HCT116 (cell line): ENCODE measurements around the gene GDPD5. TPM values are rescaled to one million over a fixed set of nuclear protein-coding genes. Genes with fewer than 3 reads are reported as not detected.

Source experiments
- ATAC-seq: fragments of 200-7000 bp; cut with Tn5 transposase; 2 replicates; pipeline ENCODE4 v1.9.1; 2020; ENCODE audit warnings: mild to moderate bottlenecking, moderate library complexity
- BruUV-seq: library from RNA; stranded (reverse); fragments of 400-500 nt; replicated peaks from 2 replicates; lab custom pipeline; 2021; lab: Mats Ljungman, UMichigan
- CTCF ChIA-PET: fragments of 300-600 bp; sonication (Branson Sonifier 250); formaldehyde crosslinking; loops from one replicate; lab custom pipeline; 2021; ENCODE audit warnings: antibody characterized with exemption; lab: Charles Lee
- POLR2A ChIA-PET: fragments of 300-600, 350-600 bp; sonication (Branson Sonifier 250); formaldehyde crosslinking; loops from one replicate; lab custom pipeline; 2021; ENCODE audit warnings: antibody characterized with exemption; lab: Charles Lee
- RAD21 ChIA-PET, 2 experiments: fragments of 300-600 bp; sonication (Branson Sonifier 250); formaldehyde crosslinking; loops; one replicate each; lab custom pipeline; 2023; ENCODE audit warnings: low total read pairs in 2 of 2; ENCODE audit not compliant: uncharacterized antibody in 2 of 2, unreplicated experiment in 2 of 2, low non-redundant PET in 1 of 2; lab: Charles Lee
- DNase-seq: peaks from one replicate; pipeline ENCODE4 v3.0.0-alpha.2; 2010; ENCODE audit warnings: low read depth, low spot score
- H2AFZ ChIP-seq: fragments of 200-600 bp; shearing (Covaris generic), sonication (generic); 2 replicates; pipeline ENCODE4 v1.6.1; 2017; ENCODE audit warnings: low read depth, mixed run types, mixed read lengths, antibody characterized with exemption, low read length; ENCODE audit not compliant: poor library complexity, severe bottlenecking
- H3K27ac ChIP-seq: 2 replicates; pipeline ENCODE4 v1.5.1; 2012; ENCODE audit warnings: low read depth, low read length
- H3K27me3 ChIP-seq: fragments of 200-600 bp; sonication (generic); 2 replicates; pipeline ENCODE4 v1.6.1; 2016; ENCODE audit warnings: mixed run types, low read length, mixed read lengths; ENCODE audit not compliant: insufficient read depth
- H3K36me3 ChIP-seq, 2 experiments: fragments of 200-500 bp in 1 of 2; fragments of 200-600 bp in 1 of 2; sonication (Bioruptor generic) in 1 of 2; sonication (generic) in 1 of 2; 2 replicates each; pipeline versions ENCODE4 v1.5.1 to v1.6.1; 2014 to 2016; ENCODE audit warnings: low read length in 2 of 2, inconsistent platforms in 1 of 2, mixed read lengths in 1 of 2, mixed run types in 1 of 2; ENCODE audit not compliant: insufficient read depth in 2 of 2, control insufficient read depth in 1 of 2
- H3K4me1 ChIP-seq, 2 experiments: fragments of 200-600 bp in 1 of 2; sonication (generic) in 1 of 2; 2 replicates each; pipeline versions ENCODE4 v1.5.1 to v1.6.1; 2012 to 2017; ENCODE audit warnings: low read length in 2 of 2, inconsistent platforms in 1 of 2, mild to moderate bottlenecking in 1 of 2, mixed read lengths in 1 of 2, mixed run types in 1 of 2, moderate library complexity in 1 of 2; ENCODE audit not compliant: insufficient read depth in 2 of 2, control insufficient read depth in 1 of 2
- H3K4me2 ChIP-seq: fragments of 200-600 bp; sonication (generic); 2 replicates; pipeline ENCODE4 v1.6.1; 2017; ENCODE audit warnings: mixed run types, low read length, mixed read lengths
- H3K4me3 ChIP-seq, 2 experiments: fragments of 200-600 bp in 1 of 2; sonication (generic) in 1 of 2; replicated peaks in 1 of 2; 2 replicates each; pipeline ENCODE4 v1.5.1; 2011 to 2016; ENCODE audit warnings: low read length in 2 of 2, control low read depth in 1 of 2, low read depth in 1 of 2, mild to moderate bottlenecking in 1 of 2, mixed read lengths in 1 of 2, mixed run types in 1 of 2
- H3K79me2 ChIP-seq: fragments of 200-600 bp; sonication (generic); 2 replicates; pipeline ENCODE4 v1.6.1; 2017; ENCODE audit warnings: mild to moderate bottlenecking, mixed run types, low read length, moderate library complexity, mixed read lengths; ENCODE audit not compliant: insufficient read depth
- H3K9ac ChIP-seq: fragments of 200-600 bp; sonication (generic); 2 replicates; pipeline ENCODE4 v1.6.1; 2016; ENCODE audit warnings: low read length, mixed read lengths
- H3K9me2 ChIP-seq: fragments of 200-600 bp; sonication (generic), shearing (Covaris generic); 2 replicates; pipeline ENCODE4 v1.6.1; 2017; ENCODE audit warnings: mixed run types, mild to moderate bottlenecking, moderate library complexity; ENCODE audit not compliant: insufficient read depth
- H3K9me3 ChIP-seq, 2 experiments: fragments of 200-500 bp in 1 of 2; fragments of 200-600 bp in 1 of 2; sonication (Bioruptor generic) in 1 of 2; sonication (generic) in 1 of 2; 2 replicates each; pipeline ENCODE4 v1.6.1; 2014 to 2017; ENCODE audit warnings: low read length in 2 of 2, mixed read lengths in 2 of 2, inconsistent platforms in 1 of 2, low read depth in 1 of 2, mild to moderate bottlenecking in 1 of 2, mixed run types in 1 of 2, moderate library complexity in 1 of 2; ENCODE audit not compliant: control insufficient read depth in 1 of 2, insufficient read depth in 1 of 2
- H4K20me1 ChIP-seq: fragments of 200-600 bp; sonication (generic), shearing (Covaris generic); 2 replicates; pipeline ENCODE4 v1.6.1; 2017; ENCODE audit warnings: mixed run types, mild to moderate bottlenecking, moderate library complexity; ENCODE audit not compliant: insufficient read depth
- CBX3 ChIP-seq: IDR thresholded peaks from 2 replicates; pipeline ENCODE4 v1.6.1; 2012; ENCODE audit warnings: low read depth
- CTCF ChIP-seq, 3 experiments: fragments of 200-600 bp in 1 of 3; sonication (generic) in 1 of 3; IDR thresholded peaks in 2 of 3; conservative IDR thresholded peaks in 1 of 3; 2 replicates each; pipeline ENCODE4 v1.5.1; 2012 to 2017; ENCODE audit warnings: low read depth in 2 of 3, low read length in 2 of 3, antibody characterized with exemption in 1 of 3, borderline replicate concordance in 1 of 3, control low read depth in 1 of 3, mild to moderate bottlenecking in 1 of 3, mixed read lengths in 1 of 3, mixed run types in 1 of 3, moderate library complexity in 1 of 3; ENCODE audit not compliant: insufficient read depth in 1 of 3
- EGR1 ChIP-seq: IDR thresholded peaks from 2 replicates; pipeline ENCODE4 v1.6.1; 2012; ENCODE audit warnings: low read depth
- ELF1 ChIP-seq: IDR thresholded peaks from 2 replicates; pipeline ENCODE4 v1.6.1; 2012; ENCODE audit warnings: low read depth, borderline replicate concordance
- EZH2 ChIP-seq: fragments of 200-600 bp; sonication (generic); IDR thresholded peaks from 2 replicates; pipeline ENCODE4 v1.6.1; 2017; ENCODE audit warnings: antibody characterized with exemption, mixed run types
- MAX ChIP-seq: IDR thresholded peaks from 2 replicates; pipeline ENCODE4 v1.6.1; 2012
- POLR2A ChIP-seq: IDR thresholded peaks from 2 replicates; pipeline ENCODE4 v1.7.0; 2011; ENCODE audit warnings: borderline replicate concordance; ENCODE audit not compliant: insufficient read depth, insufficient read length; ENCODE audit errors: extremely low read depth
- POLR2AphosphoS5 ChIP-seq: IDR thresholded peaks from 2 replicates; pipeline ENCODE4 v1.6.1; 2011; ENCODE audit warnings: mild to moderate bottlenecking, low read depth, low read length, moderate library complexity
- REST ChIP-seq: IDR thresholded peaks from 2 replicates; pipeline ENCODE4 v1.6.1; 2012; ENCODE audit warnings: low read depth
- SIN3A ChIP-seq: IDR thresholded peaks from 2 replicates; pipeline ENCODE4 v1.6.1; 2012; ENCODE audit warnings: low read depth
- SP1 ChIP-seq: IDR thresholded peaks from 2 replicates; pipeline ENCODE4 v1.6.1; 2012; ENCODE audit warnings: low read depth
- SRF ChIP-seq: IDR thresholded peaks from 2 replicates; pipeline ENCODE4 v1.6.1; 2012; ENCODE audit warnings: low read depth
- TCF7L2 ChIP-seq: IDR thresholded peaks from 2 replicates; pipeline ENCODE4 v1.7.0; 2011; ENCODE audit warnings: borderline replicate concordance, inconsistent platforms; ENCODE audit not compliant: insufficient read depth, insufficient read length; ENCODE audit errors: extremely low read depth
- YY1 ChIP-seq: IDR thresholded peaks from 2 replicates; pipeline ENCODE4 v1.6.1; 2011; ENCODE audit warnings: low read length, low read depth, moderate library complexity, mild to moderate bottlenecking; ENCODE audit not compliant: insufficient replicate concordance; ENCODE audit errors: extremely low read depth
- ZNF274 ChIP-seq: fragments of 200-500 bp; sonication (Bioruptor generic); IDR thresholded peaks from 2 replicates; pipeline ENCODE4 v1.6.1; 2014; ENCODE audit warnings: mild to moderate bottlenecking, low read depth, low read length, inconsistent platforms
- intact Hi-C: fragments of 100-400 bp; cut with micrococcal nuclease; formaldehyde crosslinking; loops from 2 replicates; pipeline ENCODE4 v1.10.0; 2022
- total RNA-seq: library from RNA; stranded (reverse); gene quantifications from one replicate; pipeline ENCODE4 v1.2.1, GENCODE V29; 2021; ENCODE audit not compliant: unreplicated experiment
- TF ChIP-seq, protein P1 (sequence below): IDR thresholded peaks from 2 replicates; pipeline ENCODE4 v1.6.1; 2011; ENCODE audit warnings: mild to moderate bottlenecking, low read length, moderate library complexity; ENCODE audit not compliant: insufficient replicate concordance; ENCODE audit errors: extremely low read depth
- TF ChIP-seq, protein P2 (sequence below): IDR thresholded peaks from 2 replicates; pipeline ENCODE4 v1.6.1; 2012

GDPD5 gene
- total RNA-seq, 1 experiment from 2014 or later = 27.5 TPM

DNA sequence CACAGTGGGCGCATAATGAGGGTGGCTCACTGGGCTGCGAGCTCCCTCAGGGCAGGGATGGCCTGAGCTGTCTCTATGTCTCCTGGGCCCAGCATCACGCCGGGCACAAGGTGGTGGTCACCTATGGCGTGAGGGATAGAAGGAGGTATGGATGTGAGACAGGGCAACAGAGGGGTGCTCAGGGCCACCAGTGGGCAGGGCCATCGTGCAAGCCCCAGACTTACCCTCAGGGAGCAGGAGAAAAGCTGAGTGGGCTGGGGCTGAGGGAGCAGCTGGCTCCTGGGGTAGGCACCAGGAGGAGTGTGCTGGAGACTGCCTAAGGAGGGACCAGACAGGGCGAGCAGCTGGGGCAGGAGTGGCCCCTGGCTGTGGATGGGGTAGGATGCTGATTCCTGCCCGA, 58.4 kb downstream of the GDPD5 start:
- Histone ChIP-seq H3K9me3 (no peaks in the 10 kb centered on the region), H2AFZ (no peak overlapping the region), H3K9ac (no peak overlapping the region), H3K79me2 (no peaks in the 10 kb centered on the region), H3K27me3 (no peaks in the 10 kb centered on the region), H4K20me1 (no peaks in the 10 kb centered on the region), H3K4me3 (no peak overlapping the region), H3K27ac (no peak overlapping the region), H3K36me3 (no peaks in the 10 kb centered on the region; a peak in 1 of 4 replicates), H3K4me2 (no peak overlapping the region), H3K9me2 (no peaks in the 10 kb centered on the region), H3K4me1 (no peaks in the 10 kb centered on the region; a peak in 1 of 4 replicates)
- DNase-seq (no peak), ATAC-seq (no peak)
- intact Hi-C loops = no loop called here
- ChIA-PET RAD21 (no interaction called here), CTCF (no interaction called here), POLR2A (no interaction called here)
- no peak for TF ChIP-seq ELF1
- no peak for TF ChIP-seq CTCF (IDR thresholded peaks at IDR 0.05 in 2 of 3, conservative IDR thresholded peaks at IDR 0.05 in 1 of 3; ENCODE audit: borderline replicate concordance in 1 of 3, insufficient read depth in 1 of 3, low read depth in 2 of 3, low read length in 2 of 3)
- TF ChIP-seq, protein P1, sequence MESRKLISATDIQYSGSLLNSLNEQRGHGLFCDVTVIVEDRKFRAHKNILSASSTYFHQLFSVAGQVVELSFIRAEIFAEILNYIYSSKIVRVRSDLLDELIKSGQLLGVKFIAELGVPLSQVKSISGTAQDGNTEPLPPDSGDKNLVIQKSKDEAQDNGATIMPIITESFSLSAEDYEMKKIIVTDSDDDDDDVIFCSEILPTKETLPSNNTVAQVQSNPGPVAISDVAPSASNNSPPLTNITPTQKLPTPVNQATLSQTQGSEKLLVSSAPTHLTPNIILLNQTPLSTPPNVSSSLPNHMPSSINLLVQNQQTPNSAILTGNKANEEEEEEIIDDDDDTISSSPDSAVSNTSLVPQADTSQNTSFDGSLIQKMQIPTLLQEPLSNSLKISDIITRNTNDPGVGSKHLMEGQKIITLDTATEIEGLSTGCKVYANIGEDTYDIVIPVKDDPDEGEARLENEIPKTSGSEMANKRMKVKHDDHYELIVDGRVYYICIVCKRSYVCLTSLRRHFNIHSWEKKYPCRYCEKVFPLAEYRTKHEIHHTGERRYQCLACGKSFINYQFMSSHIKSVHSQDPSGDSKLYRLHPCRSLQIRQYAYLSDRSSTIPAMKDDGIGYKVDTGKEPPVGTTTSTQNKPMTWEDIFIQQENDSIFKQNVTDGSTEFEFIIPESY = no peak
- TF ChIP-seq SRF = no peak
- TF ChIP-seq SP1 = no peak
- TF ChIP-seq YY1 = no peak
- TF ChIP-seq, protein P2, sequence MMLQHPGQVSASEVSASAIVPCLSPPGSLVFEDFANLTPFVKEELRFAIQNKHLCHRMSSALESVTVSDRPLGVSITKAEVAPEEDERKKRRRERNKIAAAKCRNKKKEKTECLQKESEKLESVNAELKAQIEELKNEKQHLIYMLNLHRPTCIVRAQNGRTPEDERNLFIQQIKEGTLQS = no peak
- no peak for TF ChIP-seq POLR2AphosphoS5
- TF ChIP-seq POLR2A = no peak
- no peak for TF ChIP-seq MAX
- no peak for TF ChIP-seq EGR1
- TF ChIP-seq EZH2 = no peak
- TF ChIP-seq ZNF274 = no peak
- TF ChIP-seq CBX3 = no peak
- TF ChIP-seq TCF7L2 = no peak
- TF ChIP-seq SIN3A = no peak
- TF ChIP-seq REST = no peak
- no TSS peak for BruUV-seq
